HepG2 (cell line): ENCODE results near the gene RANGRF. TPM values are rescaled to one million over a fixed set of nuclear protein-coding genes. Genes with fewer than 3 reads are reported as not detected.

Experiments
- KLF15 ChIP-seq: sonication (generic); formaldehyde crosslinking; IDR thresholded peaks from 2 replicates; pipeline ENCODE4 v1.8.1; 2023; ENCODE audit warnings: borderline replicate concordance, mild to moderate bottlenecking, inconsistent platforms, missing genetic modification reagents, mixed read lengths
- MTA1 ChIP-seq: sonication (generic); formaldehyde crosslinking; IDR thresholded peaks from 2 replicates; pipeline ENCODE4 v1.4.0; 2020; ENCODE audit warnings: missing genetic modification reagents, mild to moderate bottlenecking, borderline replicate concordance
- MTF2 ChIP-seq: sonication (generic); formaldehyde crosslinking; IDR thresholded peaks from 2 replicates; pipeline ENCODE4 v1.5.0; 2020; ENCODE audit warnings: missing genetic modification reagents, borderline replicate concordance
- PAF1 ChIP-seq: IDR thresholded peaks from 2 replicates; pipeline ENCODE4 v1.6.1; 2016; ENCODE audit warnings: missing genetic modification reagents, missing compliant biosample characterization
- RFXAP ChIP-seq: sonication (generic); formaldehyde crosslinking; IDR thresholded peaks from 2 replicates; pipeline ENCODE4 v1.4.0; 2020; ENCODE audit warnings: missing genetic modification reagents, borderline replicate concordance
- SIX4 ChIP-seq: sonication (generic); formaldehyde crosslinking; IDR thresholded peaks from 2 replicates; pipeline ENCODE4 v1.4.0; 2020; ENCODE audit warnings: missing genetic modification reagents
- SP1 ChIP-seq, 2 experiments: fragments of 450-650 bp in 1 of 2; sonication (generic) in 1 of 2; formaldehyde crosslinking in 1 of 2; IDR thresholded peaks; 2 replicates each; pipeline versions ENCODE4 v1.4.0 to v1.6.1; 2016 to 2020; ENCODE audit warnings: missing genetic modification reagents in 1 of 2
- YEATS2 ChIP-seq: sonication (generic); formaldehyde crosslinking; IDR thresholded peaks from 2 replicates; pipeline ENCODE4 v1.4.0; 2020; ENCODE audit warnings: missing genetic modification reagents, borderline replicate concordance
- ZFP62 ChIP-seq: sonication (generic); formaldehyde crosslinking; IDR thresholded peaks from 2 replicates; pipeline ENCODE4 v1.4.0; 2020; ENCODE audit warnings: missing genetic modification reagents
- ZFY ChIP-seq: sonication (generic); formaldehyde crosslinking; IDR thresholded peaks from 2 replicates; pipeline ENCODE4 v1.4.0; 2020; ENCODE audit warnings: missing genetic modification reagents
- ZNF138 ChIP-seq: sonication (generic); formaldehyde crosslinking; IDR thresholded peaks from 2 replicates; pipeline ENCODE4 v1.5.0; 2020; ENCODE audit warnings: mild to moderate bottlenecking, low read depth, missing genetic modification reagents
- ZNF17 ChIP-seq: sonication (generic); formaldehyde crosslinking; IDR thresholded peaks from 2 replicates; pipeline ENCODE4 v1.5.0; 2020; ENCODE audit warnings: mild to moderate bottlenecking, missing genetic modification reagents
- ZNF24 ChIP-seq: fragments of 450-650 bp; IDR thresholded peaks from 2 replicates; pipeline ENCODE4 v1.6.1; 2017; ENCODE audit warnings: antibody characterized with exemption, mild to moderate bottlenecking
- ZNF274 ChIP-seq: sonication (generic); formaldehyde crosslinking; IDR thresholded peaks from 2 replicates; pipeline ENCODE4 v1.5.1; 2020; ENCODE audit warnings: mild to moderate bottlenecking, missing genetic modification reagents
- ZNF678 ChIP-seq: sonication (generic); formaldehyde crosslinking; IDR thresholded peaks from 2 replicates; pipeline ENCODE4 v1.4.0; 2020; ENCODE audit warnings: mild to moderate bottlenecking, missing genetic modification reagents
- polyA plus RNA-seq, 8 experiments: library from polyadenylated mRNA; depleted of rRNA in 3 of 8; stranded (reverse) in 7 of 8; unstranded in 1 of 8; fragments of >200 nt; fragmentation: Illumina TruSeq in 4 of 8; extraction: Trizol in 4 of 8; gene quantifications; 2 replicates each; pipeline versions ENCODE4 v1.2.1 to v1.2.3, GENCODE V29; 2011 to 2016; ENCODE audit warnings: low read depth in 4 of 8, missing spikeins in 1 of 8, mixed read lengths in 1 of 8; ENCODE audit not compliant: insufficient read depth in 1 of 8
- total RNA-seq, 5 experiments: library from RNA; depleted of rRNA; stranded (reverse); fragments of >200 nt; fragmentation: Illumina TruSeq; extraction: Trizol; gene quantifications; 2 replicates each; pipeline ENCODE4 v1.2.3, GENCODE V29; 2016; ENCODE audit warnings: low read depth in 1 of 5
- TF ChIP-seq, protein P1 (sequence below): sonication (generic); formaldehyde crosslinking; IDR thresholded peaks from 2 replicates; pipeline ENCODE4 v1.4.0; 2020; ENCODE audit warnings: missing genetic modification reagents, borderline replicate concordance
- TF ChIP-seq, protein P2 (sequence below): IDR thresholded peaks from 2 replicates; pipeline ENCODE4 v1.6.1; 2016; ENCODE audit warnings: control low read depth
- TF ChIP-seq, protein P3 (sequence below), 2 experiments: sonication (generic) in 1 of 2; formaldehyde crosslinking in 1 of 2; IDR thresholded peaks; 2 replicates each; pipeline versions ENCODE4 v1.4.0 to v1.6.1; 2016 to 2020; ENCODE audit warnings: borderline replicate concordance in 1 of 2, low read depth in 1 of 2, mild to moderate bottlenecking in 1 of 2, missing genetic modification reagents in 1 of 2

Gene RANGRF
- total and polyA plus RNA-seq, 2 of the 13 experiments (the other 11 are each of a cell fraction or from before 2014, with no cell fraction given) = 18.6 to 40.7 TPM

DNA sequence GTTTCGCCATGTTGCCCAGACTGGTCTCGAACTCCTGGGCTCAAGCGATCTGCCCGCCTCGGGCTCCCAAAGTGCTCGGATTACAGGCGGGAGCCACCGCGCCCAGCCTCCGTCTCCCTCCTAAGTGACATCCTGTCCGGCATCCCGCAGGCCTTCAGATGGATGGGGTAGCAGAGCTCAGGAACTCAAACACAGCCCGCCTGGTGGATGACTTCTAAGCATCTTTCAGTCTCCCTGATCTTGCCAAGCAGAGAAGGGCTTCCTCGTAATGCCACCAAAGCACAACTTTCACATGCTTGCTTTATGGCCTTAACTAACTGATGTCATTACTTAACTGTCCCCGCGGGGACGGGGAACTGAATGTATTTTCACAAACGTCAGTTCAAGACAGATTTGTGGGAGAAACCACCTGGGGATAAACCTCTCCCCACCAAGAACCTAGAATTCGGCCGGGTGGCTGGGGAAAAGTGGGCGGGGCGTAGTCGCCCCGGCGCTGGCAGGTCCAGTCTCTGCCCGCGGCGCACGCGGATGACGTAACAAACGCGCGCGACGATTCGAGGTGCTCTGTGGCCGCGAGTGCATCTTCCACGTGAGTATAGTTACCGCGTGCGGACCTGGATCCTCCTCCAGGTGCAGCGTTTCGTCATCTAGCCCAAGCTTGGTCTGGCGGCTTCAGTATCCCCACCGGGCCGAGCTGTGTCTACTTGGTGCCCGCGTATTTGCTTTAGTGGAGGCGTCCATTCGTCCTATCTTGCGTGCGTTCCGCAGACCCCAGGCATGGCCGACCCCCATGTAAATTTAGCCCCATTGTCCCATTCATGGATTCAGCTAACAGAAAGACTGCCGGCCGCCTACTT lies 39.5 kb upstream of the RANGRF start, which contains the start of gene PFAS (continued):
- TF ChIP-seq SP1 (IDR thresholded peaks at IDR 0.05) (no peak), SP1 (CRISPR knock-in tag; IDR thresholded peaks at IDR 0.05) (peak; percentile 91), RFXAP (CRISPR knock-in tag) (0 out of 2 replicates have a peak, but pooled peaks have one; percentile 5), KLF15 (no peak), ZNF274 (peak; percentile 15; the same call in 1 of the 2 replicates), ZNF24 (no peak), ZNF678 (CRISPR knock-in tag) (0 out of 2 replicates have a peak, but pooled peaks have one; percentile 61), MTA1 (CRISPR knock-in tag) (peak; percentile 80; the same call in 1 of the 2 replicates), SIX4 (CRISPR knock-in tag) (no peak), ZNF138 (CRISPR knock-in tag) (peak; percentile 46; the same call in 1 of the 2 replicates), YEATS2 (peak; percentile 89), ZFY (CRISPR knock-in tag) (peak; percentile 59; the same call in 1 of the 2 replicates), ZFP62 (CRISPR knock-in tag) (no peak), ZNF17 (no peak), PAF1 (CRISPR knock-in tag) (no peak), MTF2 (CRISPR knock-in tag) (no peak)
- TF ChIP-seq, protein P1, sequence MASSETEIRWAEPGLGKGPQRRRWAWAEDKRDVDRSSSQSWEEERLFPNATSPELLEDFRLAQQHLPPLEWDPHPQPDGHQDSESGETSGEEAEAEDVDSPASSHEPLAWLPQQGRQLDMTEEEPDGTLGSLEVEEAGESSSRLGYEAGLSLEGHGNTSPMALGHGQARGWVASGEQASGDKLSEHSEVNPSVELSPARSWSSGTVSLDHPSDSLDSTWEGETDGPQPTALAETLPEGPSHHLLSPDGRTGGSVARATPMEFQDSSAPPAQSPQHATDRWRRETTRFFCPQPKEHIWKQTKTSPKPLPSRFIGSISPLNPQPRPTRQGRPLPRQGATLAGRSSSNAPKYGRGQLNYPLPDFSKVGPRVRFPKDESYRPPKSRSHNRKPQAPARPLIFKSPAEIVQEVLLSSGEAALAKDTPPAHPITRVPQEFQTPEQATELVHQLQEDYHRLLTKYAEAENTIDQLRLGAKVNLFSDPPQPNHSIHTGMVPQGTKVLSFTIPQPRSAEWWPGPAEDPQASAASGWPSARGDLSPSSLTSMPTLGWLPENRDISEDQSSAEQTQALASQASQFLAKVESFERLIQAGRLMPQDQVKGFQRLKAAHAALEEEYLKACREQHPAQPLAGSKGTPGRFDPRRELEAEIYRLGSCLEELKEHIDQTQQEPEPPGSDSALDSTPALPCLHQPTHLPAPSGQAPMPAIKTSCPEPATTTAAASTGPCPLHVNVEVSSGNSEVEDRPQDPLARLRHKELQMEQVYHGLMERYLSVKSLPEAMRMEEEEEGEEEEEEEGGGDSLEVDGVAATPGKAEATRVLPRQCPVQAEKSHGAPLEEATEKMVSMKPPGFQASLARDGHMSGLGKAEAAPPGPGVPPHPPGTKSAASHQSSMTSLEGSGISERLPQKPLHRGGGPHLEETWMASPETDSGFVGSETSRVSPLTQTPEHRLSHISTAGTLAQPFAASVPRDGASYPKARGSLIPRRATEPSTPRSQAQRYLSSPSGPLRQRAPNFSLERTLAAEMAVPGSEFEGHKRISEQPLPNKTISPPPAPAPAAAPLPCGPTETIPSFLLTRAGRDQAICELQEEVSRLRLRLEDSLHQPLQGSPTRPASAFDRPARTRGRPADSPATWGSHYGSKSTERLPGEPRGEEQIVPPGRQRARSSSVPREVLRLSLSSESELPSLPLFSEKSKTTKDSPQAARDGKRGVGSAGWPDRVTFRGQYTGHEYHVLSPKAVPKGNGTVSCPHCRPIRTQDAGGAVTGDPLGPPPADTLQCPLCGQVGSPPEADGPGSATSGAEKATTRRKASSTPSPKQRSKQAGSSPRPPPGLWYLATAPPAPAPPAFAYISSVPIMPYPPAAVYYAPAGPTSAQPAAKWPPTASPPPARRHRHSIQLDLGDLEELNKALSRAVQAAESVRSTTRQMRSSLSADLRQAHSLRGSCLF (CRISPR knock-in tag) = no peak
- TF ChIP-seq, protein P2, sequence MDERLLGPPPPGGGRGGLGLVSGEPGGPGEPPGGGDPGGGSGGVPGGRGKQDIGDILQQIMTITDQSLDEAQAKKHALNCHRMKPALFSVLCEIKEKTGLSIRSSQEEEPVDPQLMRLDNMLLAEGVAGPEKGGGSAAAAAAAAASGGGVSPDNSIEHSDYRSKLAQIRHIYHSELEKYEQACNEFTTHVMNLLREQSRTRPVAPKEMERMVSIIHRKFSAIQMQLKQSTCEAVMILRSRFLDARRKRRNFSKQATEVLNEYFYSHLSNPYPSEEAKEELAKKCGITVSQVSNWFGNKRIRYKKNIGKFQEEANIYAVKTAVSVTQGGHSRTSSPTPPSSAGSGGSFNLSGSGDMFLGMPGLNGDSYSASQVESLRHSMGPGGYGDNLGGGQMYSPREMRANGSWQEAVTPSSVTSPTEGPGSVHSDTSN (CRISPR knock-in tag) = 0 out of 2 replicates have a peak, but pooled peaks have one; percentile 8
- TF ChIP-seq, protein P3, sequence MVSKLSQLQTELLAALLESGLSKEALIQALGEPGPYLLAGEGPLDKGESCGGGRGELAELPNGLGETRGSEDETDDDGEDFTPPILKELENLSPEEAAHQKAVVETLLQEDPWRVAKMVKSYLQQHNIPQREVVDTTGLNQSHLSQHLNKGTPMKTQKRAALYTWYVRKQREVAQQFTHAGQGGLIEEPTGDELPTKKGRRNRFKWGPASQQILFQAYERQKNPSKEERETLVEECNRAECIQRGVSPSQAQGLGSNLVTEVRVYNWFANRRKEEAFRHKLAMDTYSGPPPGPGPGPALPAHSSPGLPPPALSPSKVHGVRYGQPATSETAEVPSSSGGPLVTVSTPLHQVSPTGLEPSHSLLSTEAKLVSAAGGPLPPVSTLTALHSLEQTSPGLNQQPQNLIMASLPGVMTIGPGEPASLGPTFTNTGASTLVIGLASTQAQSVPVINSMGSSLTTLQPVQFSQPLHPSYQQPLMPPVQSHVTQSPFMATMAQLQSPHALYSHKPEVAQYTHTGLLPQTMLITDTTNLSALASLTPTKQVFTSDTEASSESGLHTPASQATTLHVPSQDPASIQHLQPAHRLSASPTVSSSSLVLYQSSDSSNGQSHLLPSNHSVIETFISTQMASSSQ (IDR thresholded peaks at IDR 0.05; ENCODE audit: low read depth) = no peak
- TF ChIP-seq, protein P3 (CRISPR knock-in tag; IDR thresholded peaks at IDR 0.05; ENCODE audit: borderline replicate concordance) = peak; percentile 40; the same call in 1 of the 2 replicates
